ENCODE results near the gene FKBP6.
"Not testable (repeated sequence)": the region's sequence is repeated elsewhere in the genome, so short reads cannot be mapped to it uniquely, and the experiment has no call there.

GRCh38 chr7:73360590-73360989, 32.6 kb downstream of the FKBP6 start:
- TF ChIP-seq YY1 (IDR thresholded peaks at IDR 0.05; ENCODE audit: insufficient read depth, insufficient read length); ZNF274 (IDR thresholded peaks at IDR 0.05; ENCODE audit: low read depth, low read length); SUZ12 (IDR thresholded peaks at IDR 0.05; ENCODE audit: extremely low read depth, insufficient read depth, insufficient read length): not testable (repeated sequence)
